Spleen (tissue), 11 donors: ENCODE measurements around the gene PLEKHA5. TPM values are rescaled to one million over a fixed set of nuclear protein-coding genes. Genes with fewer than 3 reads are reported as not detected.

ENCODE experiments used
- DNase-seq: peaks from one replicate; pipeline ENCODE4 v3.0.0-alpha.2; 2020
- H3K27ac ChIP-seq, 8 donors: fragments of 200-600 bp; sonication (generic) in 7 of 8; 1 replicate in 4 of 8; 2 replicates in 4 of 8; pipeline versions ENCODE4 v1.5.0 to v1.8.0; 2016 to 2021; ENCODE audit warnings: inconsistent platforms in 4 of 8, mild to moderate bottlenecking in 4 of 8, moderate library complexity in 1 of 8
- H3K27me3 ChIP-seq, 7 donors: fragments of 200-600 bp; sonication (generic) in 6 of 7; replicated peaks in 1 of 7; 1 replicate in 4 of 7; 2 replicates in 3 of 7; pipeline versions ENCODE4 v1.5.0 to v1.8.0; 2016 to 2021; ENCODE audit warnings: inconsistent platforms in 3 of 7, mild to moderate bottlenecking in 1 of 7
- H3K36me3 ChIP-seq, 6 donors: fragments of 200-600 bp; sonication (generic) in 5 of 6; 1 replicate in 4 of 6; 2 replicates in 2 of 6; pipeline versions ENCODE4 v1.5.0 to v1.8.0; 2016 to 2021; ENCODE audit warnings: inconsistent platforms in 2 of 6
- H3K4me1 ChIP-seq, 6 donors: fragments of 200-600 bp; sonication (generic) in 5 of 6; 1 replicate in 3 of 6; 2 replicates in 3 of 6; pipeline versions ENCODE4 v1.5.0 to v1.8.0; 2016 to 2021; ENCODE audit warnings: inconsistent platforms in 3 of 6
- H3K4me3 ChIP-seq, 8 donors: fragments of 200-600 bp; sonication (generic) in 7 of 8; 1 replicate in 4 of 8; 2 replicates in 4 of 8; pipeline versions ENCODE4 v1.5.0 to v1.8.0; 2016 to 2021; ENCODE audit warnings: inconsistent platforms in 4 of 8, mild to moderate bottlenecking in 4 of 8, moderate library complexity in 2 of 8
- H3K9me3 ChIP-seq, 8 donors: fragments of 200-600 bp; sonication (generic) in 7 of 8; 1 replicate in 4 of 8; 2 replicates in 4 of 8; pipeline versions ENCODE4 v1.5.0 to v1.8.0; 2016 to 2021; ENCODE audit warnings: inconsistent platforms in 4 of 8
- CTCF ChIP-seq, 11 experiments: fragments of 200-600 bp in 7 of 11; fragments of 450-650 bp in 4 of 11; sonication (generic) in 4 of 11; IDR thresholded peaks in 8 of 11; conservative IDR thresholded peaks in 3 of 11; 1 replicate in 7 of 11; 2 replicates in 4 of 11; pipeline versions ENCODE4 v1.4.0 to v1.8.0; 2016 to 2021; ENCODE audit warnings: antibody characterized with exemption in 11 of 11, inconsistent platforms in 4 of 11, mild to moderate bottlenecking in 1 of 11
- POLR2A ChIP-seq, 3 donors: fragments of 450-650 bp; IDR thresholded peaks; one replicate each; pipeline ENCODE4 v1.5.1; 2017; ENCODE audit warnings: antibody characterized with exemption in 3 of 3, mild to moderate bottlenecking in 1 of 3
- POLR2AphosphoS5 ChIP-seq, 3 donors: sonication (generic); formaldehyde crosslinking; IDR thresholded peaks; one replicate each; pipeline ENCODE4 v1.5.1; 2017; ENCODE audit warnings: antibody characterized with exemption in 3 of 3
- WGBS, 5 donors: extraction: QIAGEN DNeasy Blood & Tissue Kit in 3 of 5; methylation state at CpG; one replicate each; pipeline versions ENCODE4 v1.1.5 to v1.1.7; 2013 to 2018; 5-methylcytosine and 5-hydroxymethylcytosine counted together
- intact Hi-C: fragments of 100-400 bp; cut with DNase I; formaldehyde crosslinking; loops from one replicate; pipeline ENCODE4 v1.15.0; 2023; ENCODE audit warnings: low total_unique reads
- polyA plus RNA-seq, 3 donors: library from polyadenylated mRNA; stranded (reverse); fragments of 200-250 nt; gene quantifications; one replicate each; pipeline ENCODE4 v1.2.1, GENCODE V29; 2013
- total RNA-seq, 7 donors: library from RNA; depleted of rRNA in 3 of 7; stranded (reverse); fragments of >200 nt in 3 of 7; fragmentation: NEBNext Ultra II Directional in 4 of 7; extraction: Animal tissue kit (Norgen Biotek cat#: 25700) in 4 of 7; gene quantifications; one replicate each; pipeline versions ENCODE4 v1.1.0 to v1.2.1, GENCODE V29; 2016 to 2021
- donor health status: healthy with polysubstance abuse.
- donor health status: DM: no; HTN: no; CAD: no; lungs with moderate emphysema.
- donor health status: DM: no; HTN: no; CAD: no.
- donor health status: Bipolar disorder and iron deficiency.
- donor health status: healthy.
- donor health status: DM: no; HTN: no; CAD: no.
- donor health status: DM: yes; HTN: yes; CAD: no.

Gene PLEKHA5
- total and polyA plus RNA-seq, 10 donors: 1.3 to 13.6 (median 6.5) TPM

GRCh38 chr12:19298836-19299605 lies 169.5 kb downstream of the PLEKHA5 start:
- no peaks in the 10 kb centered on the region for H3K36me3 ChIP-seq
- intact Hi-C loops: no loop called here
- peaks cover 0 to 5% (median 0%) of the 10 kb centered on the region in 6 donors for H3K4me1 ChIP-seq
- 84 to 95% (median 92%) methylated on average over 7 of the region's 7 CpGs for WGBS, 5 donors
- TF ChIP-seq POLR2A (IDR thresholded peaks at IDR 0.05): no peak
- TF ChIP-seq CTCF (IDR thresholded peaks at IDR 0.05 in 8 of 11, conservative IDR thresholded peaks at IDR 0.05 in 3 of 11): no peak
- TF ChIP-seq POLR2AphosphoS5 (IDR thresholded peaks at IDR 0.05): no peak
- H3K27me3 ChIP-seq: no peaks in the 10 kb centered on the region
- H3K27ac ChIP-seq: no peak overlapping the region
- H3K9me3 ChIP-seq: no peaks in the 10 kb centered on the region
- no peak overlapping the region for H3K4me3 ChIP-seq
- no peak for DNase-seq

GRCh38 chr12:19299765-19300164 lies 170.2 kb downstream of the PLEKHA5 start:
- WGBS, 5 donors: 52 to 82% (median 61%) methylated on average over 3 of the region's 3 CpGs
- Histone ChIP-seq H3K27me3 (no peaks in the 10 kb centered on the region), H3K4me1 (peaks cover 0 to 5% (median 0%) of the 10 kb centered on the region in 6 donors), H3K4me3 (no peak overlapping the region), H3K9me3 (no peaks in the 10 kb centered on the region), H3K27ac (no peak overlapping the region), H3K36me3 (no peaks in the 10 kb centered on the region)
- TF ChIP-seq CTCF (IDR thresholded peaks at IDR 0.05 in 8 of 11, conservative IDR thresholded peaks at IDR 0.05 in 3 of 11) (no peak), POLR2AphosphoS5 (IDR thresholded peaks at IDR 0.05) (no peak), POLR2A (IDR thresholded peaks at IDR 0.05) (no peak)
- DNase-seq: no peak
- intact Hi-C loops: no loop called here

GRCh38 chr12:19301223-19301622 lies 171.7 kb downstream of the PLEKHA5 start:
- Histone ChIP-seq H3K4me1 (peaks cover 0 to 5% (median 0%) of the 10 kb centered on the region in 6 donors), H3K4me3 (no peak overlapping the region), H3K27ac (no peak overlapping the region), H3K27me3 (no peaks in the 10 kb centered on the region), H3K9me3 (no peaks in the 10 kb centered on the region), H3K36me3 (no peaks in the 10 kb centered on the region)
- intact Hi-C loops: no loop called here
- DNase-seq: no peak
- TF ChIP-seq POLR2AphosphoS5 (IDR thresholded peaks at IDR 0.05) (no peak), CTCF (IDR thresholded peaks at IDR 0.05 in 8 of 11, conservative IDR thresholded peaks at IDR 0.05 in 3 of 11) (no peak), POLR2A (IDR thresholded peaks at IDR 0.05) (no peak)

GRCh38 chr12:19301688-19302087 lies 172.2 kb downstream of the PLEKHA5 start:
- Histone ChIP-seq H3K4me3 (no peak overlapping the region), H3K4me1 (peaks cover 0 to 5% (median 0%) of the 10 kb centered on the region in 6 donors), H3K9me3 (no peaks in the 10 kb centered on the region), H3K36me3 (no peaks in the 10 kb centered on the region), H3K27ac (no peak overlapping the region), H3K27me3 (no peaks in the 10 kb centered on the region)
- TF ChIP-seq CTCF (IDR thresholded peaks at IDR 0.05 in 8 of 11, conservative IDR thresholded peaks at IDR 0.05 in 3 of 11): no peak
- TF ChIP-seq POLR2A (IDR thresholded peaks at IDR 0.05): no peak
- TF ChIP-seq POLR2AphosphoS5 (IDR thresholded peaks at IDR 0.05): no peak
- intact Hi-C loops: no loop called here
- WGBS, 5 donors: 44 to 63% (median 53%) methylated on average over 1 of the region's 1 CpG
- no peak for DNase-seq
